Prostate gland (tissue), 2 donors: ENCODE measurements around the gene SNED1. TPM values are rescaled to one million over a fixed set of nuclear protein-coding genes. Genes with fewer than 3 reads are reported as not detected.

Experiments
- DNase-seq: peaks from one replicate; pipeline ENCODE4 v3.0.0-alpha.2; 2019; ENCODE audit warnings: low spot score
- H3K27ac ChIP-seq, 2 donors: fragments of 200-600 bp; sonication (generic); 2 replicates each; pipeline ENCODE4 v1.5.1; 2017 to 2019
- H3K27me3 ChIP-seq: fragments of 200-600 bp; sonication (generic); replicated peaks from 2 replicates; pipeline ENCODE4 v1.5.1; 2019; ENCODE audit not compliant: insufficient read depth
- H3K36me3 ChIP-seq, 2 donors: fragments of 200-600 bp; sonication (generic); 1 replicate in 1 of 2; 2 replicates in 1 of 2; pipeline versions ENCODE4 v1.5.1 to v1.8.1; 2017 to 2019
- H3K4me1 ChIP-seq: fragments of 200-600 bp; sonication (generic); replicated peaks from 2 replicates; pipeline ENCODE4 v1.5.1; 2019
- H3K4me3 ChIP-seq, 2 donors: fragments of 200-600 bp; sonication (generic); 2 replicates each; pipeline ENCODE4 v1.5.1; 2017 to 2019
- H3K9me3 ChIP-seq: fragments of 200-600 bp; sonication (generic); 2 replicates; pipeline ENCODE4 v1.5.1; 2017
- POLR2A ChIP-seq: fragments of 450-650 bp; IDR thresholded peaks from one replicate; pipeline ENCODE4 v1.6.1; 2016; ENCODE audit warnings: antibody characterized with exemption, mild to moderate bottlenecking
- POLR2AphosphoS5 ChIP-seq: sonication (generic); formaldehyde crosslinking; IDR thresholded peaks from one replicate; pipeline ENCODE4 v1.6.1; 2017; ENCODE audit warnings: antibody characterized with exemption
- WGBS: methylation state at CpG from one replicate; pipeline ENCODE4 v1.1.5; 2018; 5-methylcytosine and 5-hydroxymethylcytosine counted together
- intact Hi-C: fragments of 100-400 bp; cut with DNase I; formaldehyde crosslinking; loops from one replicate; pipeline ENCODE4 v1.14.2; 2022
- total RNA-seq, 2 donors: library from RNA; depleted of rRNA; stranded (reverse); fragments of >200 nt; gene quantifications; one replicate each; pipeline ENCODE4 v1.1.0, GENCODE V29; 2016
- TF ChIP-seq, protein P1 (sequence below), 4 experiments: fragments of 200-600 bp in 2 of 4; fragments of 450-650 bp in 2 of 4; sonication (generic) in 2 of 4; IDR thresholded peaks; 1 replicate in 3 of 4; 2 replicates in 1 of 4; pipeline ENCODE4 v1.5.1; 2016 to 2019; ENCODE audit warnings: antibody characterized with exemption in 4 of 4, mild to moderate bottlenecking in 2 of 4, moderate library complexity in 2 of 4

Gene SNED1
- total RNA-seq, 2 donors from 2014 or later: 32.0 to 115 TPM

DNA sequence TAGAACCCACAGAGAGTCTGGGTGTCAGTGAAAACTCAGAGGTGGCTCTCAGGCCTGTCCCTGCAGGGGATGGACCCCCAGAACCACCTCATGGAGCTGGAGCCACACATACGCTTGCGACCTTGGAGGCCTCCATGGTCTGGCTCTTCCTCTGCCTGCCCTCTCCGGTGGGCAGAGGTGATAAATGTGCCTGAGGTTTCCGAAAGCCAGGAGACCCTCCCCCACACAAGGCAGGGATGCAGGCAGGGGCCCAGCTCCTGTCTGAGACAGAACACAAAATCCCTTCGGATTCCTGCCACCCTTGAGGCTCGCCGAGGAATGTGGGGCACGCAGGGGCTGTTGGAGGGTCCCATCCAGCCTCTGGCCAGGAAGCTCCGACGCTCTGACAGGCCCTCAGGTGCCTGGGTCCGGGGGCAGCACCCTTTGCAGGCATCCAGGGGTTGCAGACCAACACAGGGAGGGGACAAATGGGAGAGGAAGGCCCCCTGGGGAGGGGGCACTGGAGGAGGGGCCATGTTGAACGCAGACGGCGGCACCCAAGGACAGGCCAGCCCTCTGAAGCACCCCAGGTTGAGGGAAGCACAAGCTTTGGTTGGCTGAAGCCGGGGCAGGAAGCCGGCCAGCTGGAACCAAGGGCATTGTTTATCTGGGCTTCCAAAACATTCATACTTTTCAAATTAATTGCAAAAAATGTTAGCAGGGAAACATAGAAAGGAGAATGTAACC, 4.1 kb upstream of the SNED1 start:
- Histone ChIP-seq H3K36me3 (no peaks in the 10 kb centered on the region), H3K4me1 (peaks cover 31% of the 10 kb centered on the region), H3K4me3 (no peak overlapping the region), H3K9me3 (no peaks in the 10 kb centered on the region), H3K27me3 (no peaks in the 10 kb centered on the region), H3K27ac (no peak overlapping the region)
- DNase-seq: no peak
- intact Hi-C loops: no loop called here
- WGBS: 73% methylated on average over 16 of the region's 16 CpGs
- TF ChIP-seq, protein P1, sequence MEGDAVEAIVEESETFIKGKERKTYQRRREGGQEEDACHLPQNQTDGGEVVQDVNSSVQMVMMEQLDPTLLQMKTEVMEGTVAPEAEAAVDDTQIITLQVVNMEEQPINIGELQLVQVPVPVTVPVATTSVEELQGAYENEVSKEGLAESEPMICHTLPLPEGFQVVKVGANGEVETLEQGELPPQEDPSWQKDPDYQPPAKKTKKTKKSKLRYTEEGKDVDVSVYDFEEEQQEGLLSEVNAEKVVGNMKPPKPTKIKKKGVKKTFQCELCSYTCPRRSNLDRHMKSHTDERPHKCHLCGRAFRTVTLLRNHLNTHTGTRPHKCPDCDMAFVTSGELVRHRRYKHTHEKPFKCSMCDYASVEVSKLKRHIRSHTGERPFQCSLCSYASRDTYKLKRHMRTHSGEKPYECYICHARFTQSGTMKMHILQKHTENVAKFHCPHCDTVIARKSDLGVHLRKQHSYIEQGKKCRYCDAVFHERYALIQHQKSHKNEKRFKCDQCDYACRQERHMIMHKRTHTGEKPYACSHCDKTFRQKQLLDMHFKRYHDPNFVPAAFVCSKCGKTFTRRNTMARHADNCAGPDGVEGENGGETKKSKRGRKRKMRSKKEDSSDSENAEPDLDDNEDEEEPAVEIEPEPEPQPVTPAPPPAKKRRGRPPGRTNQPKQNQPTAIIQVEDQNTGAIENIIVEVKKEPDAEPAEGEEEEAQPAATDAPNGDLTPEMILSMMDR (IDR thresholded peaks at IDR 0.05): no peak
- no peak for TF ChIP-seq POLR2A
- TF ChIP-seq POLR2AphosphoS5: no peak

DNA sequence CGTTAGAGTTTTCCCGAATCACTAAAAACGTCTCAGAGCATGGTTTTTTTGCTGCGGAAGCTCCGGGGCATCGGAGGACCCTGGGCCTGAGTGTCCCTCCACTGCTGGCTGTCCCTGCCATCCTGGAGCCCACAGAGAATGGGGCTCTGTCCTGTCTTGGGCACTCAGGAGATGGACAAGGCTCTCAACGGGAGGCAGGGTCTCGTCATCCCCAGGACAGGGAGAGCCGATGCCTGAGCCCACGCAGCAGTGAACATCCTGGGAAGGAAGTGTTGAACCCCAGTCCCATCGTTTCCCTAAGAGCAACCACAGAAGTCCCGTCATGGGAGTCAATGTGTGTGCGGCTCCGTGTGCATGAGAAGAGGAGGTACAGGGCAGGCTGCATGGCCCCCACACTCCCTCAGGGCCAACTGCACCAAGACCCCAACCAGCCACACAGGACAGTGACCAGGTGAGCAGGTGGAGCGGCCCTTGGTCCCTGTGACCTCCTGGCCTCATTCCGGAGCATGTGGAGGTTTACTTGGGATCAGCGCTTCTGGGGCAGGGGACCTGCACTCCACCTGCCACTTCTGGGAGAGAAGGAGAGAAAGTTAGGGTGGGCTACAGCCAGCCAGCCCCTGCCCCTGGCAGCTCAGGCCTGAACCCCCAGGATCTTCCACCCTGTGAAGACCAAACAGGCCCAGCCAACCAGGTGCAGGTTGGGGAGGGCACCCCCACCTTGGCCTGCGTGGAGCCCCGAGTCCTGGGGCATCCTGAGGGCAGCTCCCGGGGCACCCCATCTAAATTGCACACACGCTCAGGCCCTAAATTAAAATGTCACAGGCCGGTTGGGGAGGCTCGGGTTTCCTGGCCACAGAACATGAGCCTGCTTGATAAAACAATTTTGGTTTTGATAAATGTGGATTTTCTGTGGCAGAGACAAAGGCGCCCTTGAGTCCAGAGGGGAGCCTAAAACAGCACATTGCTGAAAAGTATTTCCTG, 3.1 kb upstream of the SNED1 start:
- H3K36me3 ChIP-seq: no peaks in the 10 kb centered on the region
- H3K27me3 ChIP-seq: no peaks in the 10 kb centered on the region
- H3K4me1 ChIP-seq: peaks cover 31% of the 10 kb centered on the region
- no peak overlapping the region for H3K4me3 ChIP-seq
- no peak overlapping the region for H3K27ac ChIP-seq
- TF ChIP-seq, protein P1 (IDR thresholded peaks at IDR 0.05): no peak
- TF ChIP-seq POLR2A (no peak), POLR2AphosphoS5 (no peak)
- intact Hi-C loops: no loop called here
- no peaks in the 10 kb centered on the region for H3K9me3 ChIP-seq
- DNase-seq: no peak
- 79% methylated on average over 24 of the region's 24 CpGs for WGBS

DNA sequence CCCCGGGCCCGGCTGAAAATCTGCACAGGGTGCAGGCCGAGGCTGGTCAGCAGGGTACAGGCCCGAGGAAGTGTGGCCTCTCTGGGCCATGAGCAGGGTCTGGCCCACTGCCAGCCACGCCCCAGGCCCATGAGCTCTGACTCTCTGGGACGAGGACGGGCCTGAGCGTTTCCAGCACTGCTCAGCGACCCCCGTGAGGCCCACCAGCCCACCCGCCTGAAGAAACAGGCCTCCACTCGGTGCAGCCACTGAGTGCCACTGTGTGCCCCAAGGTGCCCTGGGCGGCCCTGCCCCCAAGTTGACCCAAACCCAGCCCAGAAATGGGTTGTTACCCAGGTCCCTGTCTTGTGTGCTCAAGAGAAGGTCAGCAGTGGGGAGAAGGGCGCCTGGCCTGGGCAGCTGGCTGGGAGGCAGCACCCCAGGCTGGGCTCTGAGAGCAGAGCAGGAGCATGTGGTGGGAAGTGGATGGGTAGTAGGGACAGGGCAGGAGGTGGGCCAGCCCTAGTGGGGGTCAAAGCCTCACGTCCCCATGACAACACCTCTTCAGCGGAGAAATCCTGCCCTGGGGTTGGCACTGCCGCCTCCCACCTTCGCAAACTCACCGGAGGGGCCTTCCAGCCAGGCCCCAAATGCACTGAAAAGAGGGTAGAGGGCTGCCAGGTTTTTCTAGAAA, 2.1 kb upstream of the SNED1 start:
- H3K36me3 ChIP-seq: no peaks in the 10 kb centered on the region
- no peaks in the 10 kb centered on the region for H3K27me3 ChIP-seq
- DNase-seq: no peak
- 86% methylated on average over 18 of the region's 19 CpGs for WGBS
- intact Hi-C loops: no loop called here
- TF ChIP-seq, protein P1 (IDR thresholded peaks at IDR 0.05): no peak
- TF ChIP-seq POLR2A (no peak), POLR2AphosphoS5 (no peak)
- no peaks in the 10 kb centered on the region for H3K9me3 ChIP-seq
- H3K4me1 ChIP-seq: peaks cover 27% of the 10 kb centered on the region
- no peak overlapping the region for H3K4me3 ChIP-seq
- H3K27ac ChIP-seq: peak overlapping the region in 1 of 2 donors; percentile 91

DNA sequence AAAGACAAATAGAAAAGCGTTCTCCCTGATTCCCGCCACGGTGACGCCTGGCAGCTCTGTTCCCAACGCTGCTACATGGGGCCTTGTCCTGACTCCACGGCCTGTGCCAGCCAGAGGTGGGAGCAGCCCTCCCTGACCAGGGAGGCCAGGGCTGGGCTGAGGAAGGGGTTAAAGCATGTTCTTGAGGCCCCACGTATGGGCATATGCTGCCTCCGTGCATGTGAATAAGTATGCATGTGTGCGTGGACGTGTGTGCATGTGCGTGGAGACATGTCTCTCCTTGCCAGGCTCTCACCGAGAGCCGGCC, 1.6 kb upstream of the SNED1 start:
- no peak for DNase-seq
- peak overlapping the region; percentile 87 to 91 for H3K27ac ChIP-seq
- no peak overlapping the region for H3K4me3 ChIP-seq
- WGBS: 73% methylated on average over 13 of the region's 13 CpGs
- H3K4me1 ChIP-seq: peaks cover 23% of the 10 kb centered on the region
- intact Hi-C loops: no loop called here
- no peaks in the 10 kb centered on the region for H3K36me3 ChIP-seq
- TF ChIP-seq, protein P1 (IDR thresholded peaks at IDR 0.05): no peak
- TF ChIP-seq POLR2A: no peak
- TF ChIP-seq POLR2AphosphoS5: no peak
- no peaks in the 10 kb centered on the region for H3K27me3 ChIP-seq
- no peaks in the 10 kb centered on the region for H3K9me3 ChIP-seq
